Activated CD4-positive, CD25-positive, alpha-beta regulatory T cell (primary cell): Measurements from ENCODE around the gene CILP2.

Source experiments
- DNase-seq, 4 experiments: peaks; one replicate each; lab custom pipeline; 2025; lab: John Stamatoyannopoulos, UW

CILP2 gene

DNA sequence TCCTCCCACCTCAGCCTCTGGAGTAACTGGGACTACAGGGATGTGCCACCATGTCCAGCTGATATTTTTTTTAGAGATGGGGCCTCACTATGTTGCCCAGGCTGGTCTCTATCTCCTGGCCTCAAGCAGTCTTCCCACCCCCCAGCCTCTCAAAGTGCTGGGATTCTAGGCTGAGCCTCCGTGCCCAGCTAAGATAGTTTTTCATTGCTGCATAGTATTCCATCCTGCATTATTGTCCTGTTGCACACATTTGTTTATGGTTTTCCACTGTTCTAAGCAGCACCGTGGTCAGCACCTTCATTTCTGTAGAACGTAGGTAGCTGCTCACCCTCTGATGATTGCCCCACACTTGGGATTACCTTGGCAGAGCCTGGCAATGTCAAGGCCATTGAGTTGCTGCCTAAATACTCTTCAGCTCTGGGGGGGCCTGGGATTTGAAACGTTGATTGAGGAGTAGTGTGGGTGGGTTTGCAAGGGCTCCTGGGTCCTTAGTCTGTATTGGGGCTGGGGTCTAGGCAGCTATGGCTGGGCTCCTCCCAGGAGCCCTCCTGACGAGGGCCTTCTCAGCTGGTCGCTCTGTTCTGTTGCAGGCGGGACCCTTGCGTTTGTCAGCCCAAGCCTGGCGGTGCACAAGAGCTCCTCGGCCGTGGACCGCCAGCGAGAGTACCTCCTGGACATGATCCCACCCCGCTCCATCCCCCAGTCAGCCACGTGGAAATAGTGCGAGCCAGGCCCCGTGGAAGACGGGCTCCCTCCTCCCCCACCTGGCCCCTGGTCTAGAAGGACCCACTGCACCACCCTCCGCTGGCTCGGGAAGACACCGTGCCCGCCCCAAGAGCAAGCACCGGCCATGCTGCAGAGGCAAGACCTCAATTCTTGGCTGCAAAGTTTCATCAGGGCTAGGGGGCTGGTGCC lies 33.1 kb upstream of the CILP2 start:
- DNase-seq = no peak

GRCh38 chr19:19505669-19506326 lies 32.3 kb upstream of the CILP2 start:
- no peak for DNase-seq

DNA sequence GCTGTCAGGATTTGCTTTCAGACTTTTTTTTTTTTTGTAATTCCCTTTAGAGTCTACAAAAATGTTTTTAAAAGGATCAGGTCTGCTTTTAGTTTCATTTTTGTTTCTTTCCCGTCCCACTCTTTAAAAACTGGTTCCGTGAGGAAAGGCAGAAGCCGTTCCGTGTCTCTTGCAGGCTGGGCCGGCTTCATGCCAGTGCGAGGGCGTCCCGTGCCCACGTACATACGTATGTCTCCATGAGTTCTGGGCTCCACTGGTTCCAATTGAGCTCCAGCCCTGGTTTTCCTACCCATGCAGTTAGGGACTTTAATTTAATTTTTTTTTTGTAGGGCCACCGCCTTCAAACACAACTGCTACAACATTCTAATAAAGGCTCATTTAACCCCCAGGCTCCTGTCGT lies 31.5 kb upstream of the CILP2 start:
- DNase-seq = no peak

DNA sequence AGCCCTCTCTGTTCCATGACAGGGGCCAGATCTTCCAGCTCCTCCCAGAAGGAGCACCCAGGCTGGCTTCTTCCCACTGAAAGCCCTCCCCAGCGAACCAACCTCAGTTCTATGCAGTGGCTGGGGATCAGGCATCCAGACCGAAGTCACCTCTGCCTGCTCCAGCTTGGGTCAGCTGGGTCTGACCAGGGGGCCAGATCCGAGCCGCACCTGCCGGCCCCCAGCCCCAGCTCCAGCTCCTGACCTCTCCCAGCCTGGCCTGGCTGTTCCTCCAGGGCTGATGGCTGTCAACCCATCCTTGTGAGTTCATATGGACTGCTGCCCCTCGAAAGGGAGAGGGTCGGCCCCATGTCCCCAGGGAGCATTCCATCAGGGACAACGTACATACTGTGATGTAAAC lies 30.7 kb upstream of the CILP2 start:
- DNase-seq = no peak

DNA sequence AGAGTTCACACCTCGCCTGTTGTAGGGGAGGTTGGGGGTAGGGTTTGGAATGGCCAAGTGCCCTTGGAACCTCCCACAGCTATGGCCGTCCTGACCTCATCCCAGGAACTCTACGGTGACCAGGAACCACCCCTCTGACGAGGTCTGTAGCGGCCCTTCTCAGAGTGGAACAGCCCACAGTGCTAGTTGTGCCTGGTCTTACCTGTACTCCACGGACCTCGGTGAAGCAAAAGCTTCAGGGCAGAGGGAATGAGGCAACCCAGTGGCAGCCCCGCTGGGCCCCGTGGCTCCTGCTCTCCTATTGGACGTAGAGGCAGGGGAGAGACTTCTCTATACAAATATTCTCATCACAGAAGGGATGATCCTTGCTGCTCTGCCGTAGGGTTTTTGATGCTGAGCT lies 29.8 kb upstream of the CILP2 start:
- no peak for DNase-seq

- DNase-seq = no peak
These were observed 27.6 kb upstream of the CILP2 start for GRCh38 chr19:19510432-19510831.

DNA sequence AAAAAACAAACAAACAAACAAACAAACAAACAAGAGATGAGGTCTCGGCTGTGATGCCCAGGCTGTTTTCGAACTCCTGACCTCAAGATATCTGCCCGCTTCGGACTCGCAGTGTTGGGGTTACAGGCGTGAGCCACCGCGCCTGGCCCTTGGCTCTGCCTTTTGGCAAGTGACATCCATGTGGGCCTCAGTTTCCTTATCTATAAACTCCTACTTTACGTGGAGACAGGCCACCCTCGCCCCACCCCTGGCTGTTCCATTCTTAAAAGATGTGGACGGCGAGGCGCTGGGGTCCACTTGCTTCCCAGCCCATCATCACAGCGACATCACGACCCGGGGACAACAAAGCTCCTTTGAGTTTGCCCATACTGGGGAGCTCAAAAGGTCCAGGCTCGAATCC lies 24.4 kb upstream of the CILP2 start:
- no peak for DNase-seq

DNA sequence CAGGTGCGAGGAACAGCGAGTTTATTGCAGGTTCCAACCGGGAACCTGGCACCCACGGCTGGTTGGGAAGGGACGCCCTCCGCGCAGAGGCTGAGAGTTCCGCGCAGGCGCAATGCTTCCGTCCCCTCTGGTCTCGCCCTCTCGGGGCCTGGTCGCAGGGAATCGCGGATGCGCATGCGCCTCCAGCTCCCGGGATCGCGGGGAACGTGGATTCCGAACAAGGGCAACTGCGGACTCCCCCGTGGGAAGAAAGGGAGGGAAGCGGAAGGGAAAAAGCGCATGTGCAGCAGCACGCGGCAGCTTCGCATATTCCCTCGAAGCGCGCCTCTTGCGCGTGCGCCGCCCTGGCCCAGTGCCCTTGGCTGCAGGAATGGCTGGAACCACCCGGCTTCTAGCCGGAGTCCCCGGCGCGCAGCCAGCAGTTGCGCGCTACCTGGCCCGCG lies 23.8 kb upstream of the CILP2 start:
- no peak for DNase-seq

- DNase-seq = no peak
These were observed 23.0 kb upstream of the CILP2 start, which contains the start of gene TSSK6 for GRCh38 chr19:19514881-19515641. Gene TSSK6 (minus strand): TSS chr19:19515548. CDS start chr19:19515427, 121 bp downstream.

DNA sequence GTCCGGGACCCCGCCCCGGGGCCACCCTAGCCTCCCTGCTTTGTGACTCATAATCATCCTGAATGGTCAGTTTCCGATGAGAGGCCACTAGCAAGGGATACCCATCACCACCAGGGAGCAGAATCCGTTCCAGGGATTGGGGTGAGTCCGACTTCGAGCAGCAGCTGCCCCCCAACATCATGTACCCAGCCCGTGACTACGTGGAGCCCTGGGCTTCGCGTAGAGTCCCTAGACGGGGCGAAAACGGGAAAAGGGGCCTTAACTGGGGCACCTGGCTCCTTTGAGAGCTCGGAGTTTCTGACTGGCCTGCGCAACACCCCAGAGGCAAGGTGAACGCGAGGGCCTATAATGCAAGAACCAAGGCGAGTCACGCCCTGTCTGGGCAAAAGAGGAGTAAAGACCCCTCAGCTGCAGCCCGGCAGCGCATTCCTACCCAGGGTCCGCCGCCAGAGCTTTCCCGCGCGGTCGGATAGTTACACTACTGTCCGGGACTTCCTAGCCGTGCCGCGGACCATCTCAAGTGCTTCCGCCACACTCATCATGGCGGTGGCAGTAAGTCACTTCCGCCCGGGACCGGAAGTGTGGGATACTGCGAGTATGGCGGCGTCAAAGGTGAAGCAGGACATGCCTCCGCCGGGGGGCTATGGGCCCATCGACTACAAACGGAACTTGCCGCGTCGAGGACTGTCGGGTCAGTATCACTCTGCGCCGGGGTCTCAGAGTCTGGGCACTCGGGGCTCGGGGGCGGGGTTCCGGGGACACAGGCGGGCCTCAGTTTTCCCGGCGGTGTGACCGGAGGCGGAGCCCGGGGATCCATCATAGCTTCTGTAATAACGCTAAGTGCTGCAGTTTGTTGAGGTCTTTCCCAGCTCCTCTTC lies 22.2 kb upstream of the CILP2 start, which contains the start of gene NDUFA13:
TSS of gene NDUFA13 (plus strand) at position 584 of the 878 bp plus-strand sequence. CDS start at position 598, 14 bp downstream.
- peak; percentile 72 to 94 (median 86) for DNase-seq

DNA sequence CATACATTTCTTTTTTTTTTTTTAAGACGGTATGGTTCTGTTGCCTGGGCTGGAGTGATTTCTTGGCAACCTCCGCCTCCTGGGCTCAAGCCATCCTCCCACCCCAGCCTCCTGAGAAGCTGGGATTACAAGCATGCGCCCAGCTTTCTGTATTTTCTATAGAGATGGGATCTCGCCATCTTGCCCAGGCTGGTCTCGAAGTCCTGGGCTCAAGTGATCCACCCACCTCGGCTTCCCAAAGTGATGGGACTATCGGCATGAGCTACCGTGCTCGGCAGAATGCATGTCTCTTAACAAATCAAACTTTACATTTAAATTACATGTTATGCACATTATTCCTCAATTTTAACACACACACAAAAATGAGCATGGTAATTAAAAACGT lies 20.8 kb upstream of the CILP2 start:
- DNase-seq = no peak

GRCh38 chr19:19520989-19521388 lies 17.1 kb upstream of the CILP2 start:
- no peak for DNase-seq

- DNase-seq = no peak
These were observed 14.9 kb upstream of the CILP2 start for GRCh38 chr19:19523177-19523576.

DNA sequence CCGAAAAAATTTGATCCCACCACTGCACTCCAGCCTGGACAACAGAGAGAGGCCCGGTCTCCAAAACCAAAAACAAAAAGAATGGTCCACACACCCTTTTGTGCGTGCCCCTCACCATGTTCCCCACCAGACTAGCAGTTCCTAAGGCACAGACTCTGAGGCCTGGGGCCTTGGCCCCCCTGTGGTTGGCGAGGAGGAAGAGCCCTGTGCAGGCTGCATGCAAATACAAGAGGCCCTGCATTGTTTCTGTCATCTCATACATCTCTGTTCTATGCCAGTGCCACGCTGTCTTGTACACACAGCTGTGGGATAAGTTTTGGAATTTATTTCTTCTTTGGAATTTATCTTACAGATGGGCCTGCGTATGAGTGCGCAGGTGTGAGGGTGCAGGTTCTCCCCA lies 14.0 kb upstream of the CILP2 start:
- DNase-seq = no peak

GRCh38 chr19:19525611-19526380 lies 12.3 kb upstream of the CILP2 start:
- no peak for DNase-seq

DNA sequence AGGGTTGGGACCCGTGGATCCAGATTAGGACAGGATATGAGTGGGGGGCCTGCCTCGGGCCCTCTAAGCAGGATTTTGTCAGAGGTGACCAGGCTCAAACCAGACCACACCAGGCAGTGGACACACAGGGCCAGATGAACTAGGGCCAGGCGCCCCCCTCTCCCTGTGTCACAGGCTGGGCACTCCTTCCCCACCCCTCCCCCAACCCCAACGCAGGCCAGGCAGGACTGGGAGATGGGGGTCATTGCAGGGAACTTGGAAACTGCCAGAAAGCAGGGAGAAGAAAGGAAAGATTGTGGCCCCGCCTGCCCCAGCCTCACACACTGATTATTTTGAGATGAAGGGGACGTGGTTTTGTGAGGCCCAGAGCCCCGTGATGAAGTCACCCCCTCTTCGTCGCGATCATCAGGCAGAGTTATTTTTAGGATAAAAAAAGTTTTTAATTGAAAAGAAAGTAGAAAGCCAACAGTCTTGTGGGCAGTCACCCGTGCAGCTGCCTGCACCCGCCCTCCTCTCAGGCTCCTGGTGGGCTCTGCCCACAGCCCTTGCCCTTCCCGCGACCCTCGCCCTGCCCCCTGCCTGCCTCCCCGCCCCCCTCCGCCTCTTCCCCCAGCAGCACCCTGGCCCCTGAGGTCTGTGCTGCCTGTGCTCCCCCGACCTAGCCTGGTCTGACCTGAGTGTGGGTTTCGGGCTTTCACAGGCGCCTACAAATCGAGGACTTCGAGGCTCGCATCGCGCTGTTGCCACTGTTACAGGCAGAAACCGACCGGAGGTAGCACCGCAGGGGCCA lies 11.3 kb upstream of the CILP2 start:
- no peak for DNase-seq

DNA sequence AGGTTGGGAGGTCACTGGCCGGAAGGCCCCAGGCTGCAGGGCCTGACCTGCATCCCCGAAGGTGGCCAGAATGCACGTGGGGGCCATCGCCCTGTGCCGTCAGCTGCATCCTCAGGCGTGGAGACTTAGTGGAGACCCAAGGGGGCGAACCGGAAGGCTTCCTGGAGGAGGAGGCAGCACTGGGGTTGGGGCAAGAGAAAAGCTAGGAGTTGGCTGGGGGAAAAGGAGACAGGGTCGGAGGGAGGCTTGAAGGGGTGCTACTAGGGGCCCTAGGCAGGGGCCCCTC lies 10.8 kb upstream of the CILP2 start:
- no peak for DNase-seq

- no peak for DNase-seq
These were observed 10.1 kb upstream of the CILP2 start for GRCh38 chr19:19527674-19528625.
